ENCODE data around the gene COPB2. TPM values are rescaled to one million over a fixed set of nuclear protein-coding genes. Genes with fewer than 3 reads are reported as not detected.

The COPB2 gene
- total and polyA plus RNA-seq, 2 donors (not counting 3 experiments of a cell fraction or from before 2014, with no cell fraction given), result 72.1 to 146 TPM

DNA sequence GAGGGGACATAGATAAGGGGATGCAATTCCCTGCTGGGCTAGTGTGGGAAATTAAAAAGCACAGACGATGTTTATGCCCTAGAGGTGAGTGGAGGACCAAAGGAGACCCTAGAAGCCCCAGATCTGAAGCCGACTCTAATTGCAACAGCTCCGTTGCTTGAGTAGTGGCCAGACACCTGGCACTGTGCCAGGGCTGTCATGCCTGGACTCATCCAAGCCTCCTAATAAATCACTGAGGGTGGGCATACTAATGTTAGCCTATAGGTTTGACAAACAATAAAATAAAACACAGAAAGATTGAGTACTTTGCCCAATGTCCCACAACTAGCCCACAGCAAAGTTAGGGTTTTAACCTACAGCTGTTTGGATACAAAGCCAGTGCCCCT lies 71.0 kb downstream of the COPB2 start:
- no peaks in the 10 kb centered on the region for H3K4me1 ChIP-seq (ENCODE audit: control insufficient read depth, extremely low read depth, insufficient read depth, low read length)
- CTCF ChIA-PET, result interaction anchor here (1.7 kb wide), 2 partner anchors 10 to 206 kb away, joined by 7 to 8 read pairs; no protein-coding TSS in a partner anchor
- H3K27ac ChIP-seq (ENCODE audit: insufficient read depth, low read depth, low read length), result no peak overlapping the region
- H3K9me1 ChIP-seq (replicated peaks; ENCODE audit: control insufficient read depth, extremely low read depth, insufficient read depth, low read length), result no peaks in the 10 kb centered on the region
- no peaks in the 10 kb centered on the region for H3K36me3 ChIP-seq (ENCODE audit: control insufficient read depth in 2 of 2, extremely low read depth in 1 of 2, insufficient read depth in 2 of 2, low read length in 2 of 2)
- no peak overlapping the region for H3K4me2 ChIP-seq (ENCODE audit: insufficient read depth, low read length)
- H3K9me3 ChIP-seq (replicated peaks; ENCODE audit: control insufficient read depth, insufficient read depth, low read length), result no peaks in the 10 kb centered on the region
- H4K20me1 ChIP-seq (replicated peaks; ENCODE audit: control insufficient read depth, extremely low read depth, insufficient read depth, low read length), result no peaks in the 10 kb centered on the region
- no peak overlapping the region for H3K9ac ChIP-seq (replicated peaks; ENCODE audit: extremely low read depth, insufficient read depth, low read length)
- POLR2A ChIA-PET, result no interaction called here
- no peaks in the 10 kb centered on the region for H3K79me2 ChIP-seq (ENCODE audit: control insufficient read depth, insufficient read depth, low read length)
- intact Hi-C loops (cut with micrococcal nuclease) (no loop called here), dilution Hi-C loops (cut with MboI; ENCODE audit: extremely low pct_ligation_motif_present, low sequenced_read_pairs) (no loop called here)
- peaks cover 0 to 4% of the 10 kb centered on the region in 2 experiments for H3K27me3 ChIP-seq (ENCODE audit: control insufficient read depth in 2 of 2, insufficient read depth in 2 of 2, low read length in 2 of 2)
- TF ChIP-seq EZH2 (IDR thresholded peaks at IDR 0.05; ENCODE audit: borderline replicate concordance, low read depth, low read length, severe bottlenecking), result no peak
- no peak for TF ChIP-seq POLR2AphosphoS5 (IDR thresholded peaks at IDR 0.05; ENCODE audit: insufficient read depth, low read depth, low read length)
- TF ChIP-seq, protein P1, sequence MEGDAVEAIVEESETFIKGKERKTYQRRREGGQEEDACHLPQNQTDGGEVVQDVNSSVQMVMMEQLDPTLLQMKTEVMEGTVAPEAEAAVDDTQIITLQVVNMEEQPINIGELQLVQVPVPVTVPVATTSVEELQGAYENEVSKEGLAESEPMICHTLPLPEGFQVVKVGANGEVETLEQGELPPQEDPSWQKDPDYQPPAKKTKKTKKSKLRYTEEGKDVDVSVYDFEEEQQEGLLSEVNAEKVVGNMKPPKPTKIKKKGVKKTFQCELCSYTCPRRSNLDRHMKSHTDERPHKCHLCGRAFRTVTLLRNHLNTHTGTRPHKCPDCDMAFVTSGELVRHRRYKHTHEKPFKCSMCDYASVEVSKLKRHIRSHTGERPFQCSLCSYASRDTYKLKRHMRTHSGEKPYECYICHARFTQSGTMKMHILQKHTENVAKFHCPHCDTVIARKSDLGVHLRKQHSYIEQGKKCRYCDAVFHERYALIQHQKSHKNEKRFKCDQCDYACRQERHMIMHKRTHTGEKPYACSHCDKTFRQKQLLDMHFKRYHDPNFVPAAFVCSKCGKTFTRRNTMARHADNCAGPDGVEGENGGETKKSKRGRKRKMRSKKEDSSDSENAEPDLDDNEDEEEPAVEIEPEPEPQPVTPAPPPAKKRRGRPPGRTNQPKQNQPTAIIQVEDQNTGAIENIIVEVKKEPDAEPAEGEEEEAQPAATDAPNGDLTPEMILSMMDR (IDR thresholded peaks at IDR 0.05; ENCODE audit: extremely low read depth in 1 of 2, insufficient read depth in 1 of 2, low read depth in 1 of 2, low read length in 2 of 2), result no peak
- no peak for TF ChIP-seq FOS (IDR thresholded peaks at IDR 0.05; ENCODE audit: borderline replicate concordance, insufficient read depth, low read length)
- TF ChIP-seq GATA2 (IDR thresholded peaks at IDR 0.05; ENCODE audit: insufficient read depth, insufficient read length, low read depth, low read length), result no peak
- no peak for TF ChIP-seq MYC (IDR thresholded peaks at IDR 0.05; ENCODE audit: low read depth, low read length)
- no peak for TF ChIP-seq POLR2A (IDR thresholded peaks at IDR 0.05; ENCODE audit: low read depth, low read length)
- TF ChIP-seq JUN (IDR thresholded peaks at IDR 0.05; ENCODE audit: borderline replicate concordance, insufficient read depth, insufficient read length, low read depth), result no peak
- TF ChIP-seq, protein P2, sequence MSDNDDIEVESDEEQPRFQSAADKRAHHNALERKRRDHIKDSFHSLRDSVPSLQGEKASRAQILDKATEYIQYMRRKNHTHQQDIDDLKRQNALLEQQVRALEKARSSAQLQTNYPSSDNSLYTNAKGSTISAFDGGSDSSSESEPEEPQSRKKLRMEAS (IDR thresholded peaks at IDR 0.05; ENCODE audit: insufficient read depth, insufficient read length), result no peak
- no TSS peak for BruUV-seq (replicated peaks)
- H3K4me3 ChIP-seq (replicated peaks in 1 of 3; ENCODE audit: insufficient read depth in 1 of 3, low read depth in 1 of 3, low read length in 3 of 3), result no peak overlapping the region
- no peak for FAIRE-seq
- no peak overlapping the region for H2AFZ ChIP-seq (ENCODE audit: low read depth, low read length)
- no peak for DNase-seq (ENCODE audit: low read depth, low spot score)
